ENCODE results near the gene ATP9B. TPM values are rescaled to one million over a fixed set of nuclear protein-coding genes. Genes with fewer than 3 reads are reported as not detected.

The ATP9B gene
- total RNA-seq, 1 donor from 2014 or later, result 37.3 TPM

DNA sequence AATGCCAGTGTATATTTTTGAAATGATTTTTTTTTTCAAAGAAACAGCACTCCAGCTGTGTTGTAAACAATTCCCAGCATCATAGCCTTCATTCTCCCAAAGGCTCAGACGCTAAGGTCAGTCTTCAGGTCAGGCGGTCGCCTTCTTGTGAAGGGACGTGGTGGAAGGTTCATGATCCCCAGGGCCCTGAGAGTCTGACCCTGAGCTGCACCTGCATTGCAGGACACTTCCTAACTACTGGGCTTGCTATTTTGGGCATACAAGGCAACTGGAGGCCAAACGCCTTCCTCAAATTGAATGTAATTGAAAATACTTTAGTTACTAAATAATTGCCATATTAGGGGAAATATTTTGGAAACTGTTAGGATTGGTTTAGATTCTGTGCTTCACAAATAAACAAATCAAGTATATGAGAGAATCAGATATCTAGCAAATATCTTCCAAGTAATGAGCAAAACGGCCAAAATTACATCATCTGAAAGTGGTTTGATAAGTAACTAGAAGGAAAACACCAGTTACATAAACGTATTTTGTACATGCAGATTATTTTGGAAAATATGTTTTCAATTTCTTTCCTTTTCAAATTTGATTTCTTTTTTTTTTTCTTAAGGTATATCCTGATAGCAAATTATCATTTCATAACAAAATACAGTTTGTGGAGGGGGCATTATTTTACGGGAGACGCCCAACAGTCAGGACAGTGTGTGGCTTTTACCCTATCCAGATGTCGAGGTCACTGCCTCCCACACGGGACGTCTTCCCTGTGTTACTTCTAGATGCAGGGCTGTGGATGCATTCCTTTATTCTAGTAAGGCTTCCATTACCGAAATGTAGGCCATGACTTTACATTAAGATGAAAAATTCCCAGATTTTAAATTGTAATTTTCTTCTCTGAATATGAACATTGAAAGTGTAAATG, 136.0 kb downstream of the ATP9B start:
- peaks cover 13% of the 10 kb centered on the region for H3K36me3 Mint-ChIP-seq (ENCODE audit: low read depth, unreplicated experiment)
- H3K27ac Mint-ChIP-seq (ENCODE audit: unreplicated experiment), result no peak overlapping the region
- H3K27me3 Mint-ChIP-seq (ENCODE audit: unreplicated experiment), result peaks cover 5% of the 10 kb centered on the region
- no peak overlapping the region for H3K4me3 Mint-ChIP-seq (ENCODE audit: unreplicated experiment)
- TF ChIP-seq, protein P1, sequence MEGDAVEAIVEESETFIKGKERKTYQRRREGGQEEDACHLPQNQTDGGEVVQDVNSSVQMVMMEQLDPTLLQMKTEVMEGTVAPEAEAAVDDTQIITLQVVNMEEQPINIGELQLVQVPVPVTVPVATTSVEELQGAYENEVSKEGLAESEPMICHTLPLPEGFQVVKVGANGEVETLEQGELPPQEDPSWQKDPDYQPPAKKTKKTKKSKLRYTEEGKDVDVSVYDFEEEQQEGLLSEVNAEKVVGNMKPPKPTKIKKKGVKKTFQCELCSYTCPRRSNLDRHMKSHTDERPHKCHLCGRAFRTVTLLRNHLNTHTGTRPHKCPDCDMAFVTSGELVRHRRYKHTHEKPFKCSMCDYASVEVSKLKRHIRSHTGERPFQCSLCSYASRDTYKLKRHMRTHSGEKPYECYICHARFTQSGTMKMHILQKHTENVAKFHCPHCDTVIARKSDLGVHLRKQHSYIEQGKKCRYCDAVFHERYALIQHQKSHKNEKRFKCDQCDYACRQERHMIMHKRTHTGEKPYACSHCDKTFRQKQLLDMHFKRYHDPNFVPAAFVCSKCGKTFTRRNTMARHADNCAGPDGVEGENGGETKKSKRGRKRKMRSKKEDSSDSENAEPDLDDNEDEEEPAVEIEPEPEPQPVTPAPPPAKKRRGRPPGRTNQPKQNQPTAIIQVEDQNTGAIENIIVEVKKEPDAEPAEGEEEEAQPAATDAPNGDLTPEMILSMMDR (IDR thresholded peaks at IDR 0.05; ENCODE audit: unreplicated experiment), result no peak
- no peak for DNase-seq (ENCODE audit: low spot score)
- H3K9me3 Mint-ChIP-seq (ENCODE audit: unreplicated experiment), result no peaks in the 10 kb centered on the region
- H3K4me1 Mint-ChIP-seq (ENCODE audit: unreplicated experiment), result peaks cover 7% of the 10 kb centered on the region

DNA sequence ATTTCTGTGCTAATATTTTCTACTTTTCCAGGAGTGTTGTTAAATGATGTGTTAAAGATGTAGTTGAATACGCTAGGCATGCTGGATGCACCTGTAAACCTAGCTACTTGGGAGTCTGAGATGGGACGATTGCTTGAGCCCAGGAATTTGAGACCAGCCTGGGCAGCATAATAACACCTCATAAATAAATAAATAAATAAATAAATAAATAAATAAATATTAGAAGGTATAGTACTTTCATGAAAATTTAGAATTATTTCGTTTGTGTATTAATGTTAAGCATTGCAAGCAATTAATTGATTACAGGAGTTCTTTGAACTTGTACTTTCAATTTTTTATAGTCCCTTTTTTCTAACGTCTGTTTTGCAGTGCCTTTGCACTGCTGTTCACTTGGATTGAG, 137.2 kb downstream of the ATP9B start:
- Mint-ChIP-seq H3K9me3 (ENCODE audit: unreplicated experiment) (no peaks in the 10 kb centered on the region), H3K36me3 (ENCODE audit: low read depth, unreplicated experiment) (peaks cover 7% of the 10 kb centered on the region), H3K4me1 (ENCODE audit: unreplicated experiment) (peaks cover 7% of the 10 kb centered on the region), H3K27ac (ENCODE audit: unreplicated experiment) (no peak overlapping the region), H3K27me3 (ENCODE audit: unreplicated experiment) (peaks cover 3% of the 10 kb centered on the region), H3K4me3 (ENCODE audit: unreplicated experiment) (no peak overlapping the region)
- TF ChIP-seq, protein P1 (IDR thresholded peaks at IDR 0.05; ENCODE audit: unreplicated experiment), result no peak
- no peak for DNase-seq (ENCODE audit: low spot score)

DNA sequence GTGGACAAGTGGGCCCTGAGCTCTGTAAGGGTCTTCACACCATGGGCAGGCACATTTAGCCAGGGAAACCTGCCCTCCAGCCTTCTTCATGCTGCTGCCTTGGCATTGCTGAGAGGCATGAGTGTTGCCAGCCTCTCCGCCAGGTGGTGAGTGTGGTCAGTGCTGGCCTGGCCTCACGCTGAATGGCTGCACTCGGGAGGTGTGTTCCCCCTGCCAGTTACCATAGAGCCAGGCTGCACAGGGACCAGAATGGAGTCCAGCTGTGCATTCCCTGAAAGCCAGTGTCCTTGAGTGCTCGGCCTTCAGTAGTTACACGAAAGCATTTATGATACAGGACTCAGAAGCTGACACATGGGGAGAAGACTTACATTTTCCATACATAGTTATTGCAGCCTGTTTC, 139.7 kb downstream of the ATP9B start:
- no peak overlapping the region for H3K27ac Mint-ChIP-seq (ENCODE audit: unreplicated experiment)

DNA sequence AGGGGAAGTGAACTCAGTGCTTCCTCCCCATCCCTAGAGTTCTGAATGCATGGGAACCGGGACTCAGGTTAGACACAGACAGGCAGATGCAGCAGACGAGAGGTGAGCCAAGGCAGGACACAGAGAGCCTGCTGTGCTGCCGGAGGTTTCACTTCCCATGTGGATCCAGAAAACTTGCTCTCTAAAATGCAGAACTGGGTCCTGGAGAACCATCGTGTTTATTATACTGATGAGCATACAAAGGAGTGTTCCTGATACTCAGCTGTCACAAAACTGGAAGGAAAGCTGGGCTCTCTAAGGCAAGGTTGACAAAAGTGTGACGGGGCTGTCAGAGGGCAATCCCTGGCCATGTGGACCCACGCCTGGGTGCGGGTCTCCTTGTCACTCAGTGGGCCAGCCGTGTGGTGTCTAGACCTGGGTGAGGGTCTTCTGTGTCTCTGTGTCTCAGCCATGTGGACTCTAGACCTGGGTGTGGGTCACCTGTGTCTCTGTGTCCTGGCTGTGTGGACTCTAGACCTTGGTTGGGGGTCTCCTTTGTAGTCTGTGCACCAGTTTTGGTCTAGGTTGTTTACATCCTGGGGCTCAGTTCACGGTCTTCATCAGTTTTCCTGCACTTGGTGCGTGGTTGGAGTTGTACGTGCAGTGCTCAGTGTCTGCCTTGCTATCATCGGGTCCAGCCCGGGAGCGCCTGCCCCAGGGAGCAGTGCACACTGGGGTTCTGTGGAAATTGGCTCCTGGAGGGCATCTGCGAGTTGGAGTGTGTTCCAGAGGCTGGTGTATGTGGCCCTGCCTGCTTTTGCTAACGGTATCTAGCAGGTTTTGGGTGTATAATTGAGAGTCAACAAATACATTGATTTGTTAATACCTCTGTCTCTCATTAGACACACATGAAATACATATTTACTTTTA, 141.1 kb downstream of the ATP9B start:
- no peak overlapping the region for H3K27ac Mint-ChIP-seq (ENCODE audit: unreplicated experiment)
- no peak for DNase-seq (ENCODE audit: low spot score)
- peaks cover 3% of the 10 kb centered on the region for H3K27me3 Mint-ChIP-seq (ENCODE audit: unreplicated experiment)

More for the DNA sequence above, 139.7 kb downstream of the ATP9B start:
- Mint-ChIP-seq H3K4me1 (ENCODE audit: unreplicated experiment) (peaks cover 4% of the 10 kb centered on the region), H3K4me3 (ENCODE audit: unreplicated experiment) (no peak overlapping the region), H3K9me3 (ENCODE audit: unreplicated experiment) (no peaks in the 10 kb centered on the region), H3K36me3 (ENCODE audit: low read depth, unreplicated experiment) (peaks cover 7% of the 10 kb centered on the region), H3K27me3 (ENCODE audit: unreplicated experiment) (peaks cover 3% of the 10 kb centered on the region)
- no peak for DNase-seq (ENCODE audit: low spot score)
- TF ChIP-seq, protein P1 (IDR thresholded peaks at IDR 0.05; ENCODE audit: unreplicated experiment), result no peak

More for the DNA sequence above, 141.1 kb downstream of the ATP9B start:
- TF ChIP-seq, protein P1 (IDR thresholded peaks at IDR 0.05; ENCODE audit: unreplicated experiment), result no peak
- no peak overlapping the region for H3K4me3 Mint-ChIP-seq (ENCODE audit: unreplicated experiment)
- H3K36me3 Mint-ChIP-seq (ENCODE audit: low read depth, unreplicated experiment), result peaks cover 7% of the 10 kb centered on the region
- peaks cover 4% of the 10 kb centered on the region for H3K4me1 Mint-ChIP-seq (ENCODE audit: unreplicated experiment)
- no peaks in the 10 kb centered on the region for H3K9me3 Mint-ChIP-seq (ENCODE audit: unreplicated experiment)

Data from endothelial cell (in vitro differentiated cells).